T-cell (primary cell): ENCODE data around the gene APOC3. TPM values are rescaled to one million over a fixed set of nuclear protein-coding genes. Genes with fewer than 3 reads are reported as not detected.

Experiments used
- ATAC-seq, 4 experiments: fragments of 200-7000 bp in 3 of 4; fragments of 150-1000 bp in 1 of 4; cut with Tn5 transposase; replicated peaks in 1 of 4; 1 replicate in 3 of 4; 2 replicates in 1 of 4; pipeline ENCODE4 v1.10.0; 2021; ENCODE audit warnings: moderate library complexity in 3 of 4, mild to moderate bottlenecking in 2 of 4, moderate number of reproducible peaks in 1 of 4
- CTCF ChIA-PET, 2 donors: fragments of 300-600 bp; sonication (Branson Sonifier 250); formaldehyde crosslinking; loops; one replicate each; lab custom pipeline; 2022; ENCODE audit warnings: antibody characterized with exemption in 2 of 2; lab: Charles Lee
- POLR2A ChIA-PET, 2 donors: fragments of 300-600 bp; sonication (Branson Sonifier 250); formaldehyde crosslinking; loops; one replicate each; lab custom pipeline; 2022; ENCODE audit warnings: antibody characterized with exemption in 2 of 2; lab: Charles Lee
- DNase-seq, 35 experiments: peaks; one replicate each; pipeline versions ENCODE4 v3.0.0 to v3.0.0-alpha.2; 2013 to 2023
- H3K27ac ChIP-seq: one replicate; pipeline ENCODE4 v1.5.1; 2013; ENCODE audit warnings: low read length
- H3K27me3 ChIP-seq, 2 experiments: replicated peaks in 1 of 2; 1 replicate in 1 of 2; 2 replicates in 1 of 2; pipeline versions ENCODE4 v1.6.1 to v1.7.0; 2013; ENCODE audit warnings: low read length in 1 of 2, mixed read lengths in 1 of 2; ENCODE audit not compliant: control insufficient read depth in 2 of 2, insufficient read depth in 2 of 2; ENCODE audit errors: extremely low read depth in 1 of 2
- H3K36me3 ChIP-seq, 2 donors: 1 replicate in 1 of 2; 2 replicates in 1 of 2; pipeline versions ENCODE4 v1.6.1 to v1.7.0; 2013; ENCODE audit warnings: low read length in 1 of 2; ENCODE audit not compliant: control insufficient read depth in 2 of 2, insufficient read depth in 1 of 2; ENCODE audit errors: extremely low read depth in 1 of 2
- H3K4me1 ChIP-seq, 2 experiments: 1 replicate in 1 of 2; 2 replicates in 1 of 2; pipeline versions ENCODE4 v1.6.1 to v1.7.0; 2013; ENCODE audit warnings: low read length in 2 of 2, mixed read lengths in 1 of 2; ENCODE audit not compliant: insufficient read depth in 2 of 2, control insufficient read depth in 1 of 2; ENCODE audit errors: extremely low read depth in 1 of 2
- H3K4me3 ChIP-seq, 2 donors: 1 replicate in 1 of 2; 2 replicates in 1 of 2; pipeline versions ENCODE4 v1.5.1 to v1.7.0; 2013; ENCODE audit warnings: mild to moderate bottlenecking in 2 of 2, low read length in 1 of 2, moderate library complexity in 1 of 2; ENCODE audit not compliant: control insufficient read depth in 1 of 2; ENCODE audit errors: extremely low read depth in 1 of 2
- H3K9me3 ChIP-seq: 2 replicates; pipeline ENCODE4 v1.7.0; 2013
- H3K27ac Mint-ChIP-seq, 2 donors: one replicate each; pipeline ENCODE4 v1.8.0; 2020 to 2021; ENCODE audit warnings: mild to moderate bottlenecking in 2 of 2, mixed read lengths in 2 of 2
- H3K27me3 Mint-ChIP-seq, 2 donors: one replicate each; pipeline ENCODE4 v1.8.0; 2021 to 2022; ENCODE audit warnings: mixed read lengths in 2 of 2
- H3K36me3 Mint-ChIP-seq: one replicate; pipeline ENCODE4 v1.8.0; 2021; ENCODE audit warnings: mixed read lengths
- H3K4me1 Mint-ChIP-seq, 3 donors: one replicate each; pipeline ENCODE4 v1.8.0; 2020 to 2022; ENCODE audit warnings: mixed read lengths in 3 of 3, mild to moderate bottlenecking in 1 of 3
- H3K4me3 Mint-ChIP-seq, 3 donors: one replicate each; pipeline ENCODE4 v1.8.0; 2020 to 2022; ENCODE audit warnings: mild to moderate bottlenecking in 3 of 3, mixed read lengths in 3 of 3, moderate library complexity in 3 of 3
- H3K9me3 Mint-ChIP-seq, 3 donors: one replicate each; pipeline ENCODE4 v1.8.0; 2020 to 2022; ENCODE audit warnings: mixed read lengths in 3 of 3
- WGBS: methylation state at CpG from one replicate; pipeline ENCODE4 v1.1.5; 2013; ENCODE audit warnings: missing lambda C conversion rate; ENCODE audit not compliant: insufficient coverage; 5-methylcytosine and 5-hydroxymethylcytosine counted together
- total RNA-seq, 35 experiments: library from RNA in 6 of 35; stranded (reverse) in 6 of 35; fragments of 120-200 nt in 1 of 35; gene quantifications; one replicate each; pipeline versions ENCODE4 v1.2.1 to v1.2.4 and lab custom pipeline; 2013 to 2026

Gene APOC3
- total RNA-seq, 5 donors from 2014 or later (not counting 1 experiment from before 2014, with no cell fraction given): 3.3 to 4.1 (median 3.7) TPM; not detected in 2

DNA sequence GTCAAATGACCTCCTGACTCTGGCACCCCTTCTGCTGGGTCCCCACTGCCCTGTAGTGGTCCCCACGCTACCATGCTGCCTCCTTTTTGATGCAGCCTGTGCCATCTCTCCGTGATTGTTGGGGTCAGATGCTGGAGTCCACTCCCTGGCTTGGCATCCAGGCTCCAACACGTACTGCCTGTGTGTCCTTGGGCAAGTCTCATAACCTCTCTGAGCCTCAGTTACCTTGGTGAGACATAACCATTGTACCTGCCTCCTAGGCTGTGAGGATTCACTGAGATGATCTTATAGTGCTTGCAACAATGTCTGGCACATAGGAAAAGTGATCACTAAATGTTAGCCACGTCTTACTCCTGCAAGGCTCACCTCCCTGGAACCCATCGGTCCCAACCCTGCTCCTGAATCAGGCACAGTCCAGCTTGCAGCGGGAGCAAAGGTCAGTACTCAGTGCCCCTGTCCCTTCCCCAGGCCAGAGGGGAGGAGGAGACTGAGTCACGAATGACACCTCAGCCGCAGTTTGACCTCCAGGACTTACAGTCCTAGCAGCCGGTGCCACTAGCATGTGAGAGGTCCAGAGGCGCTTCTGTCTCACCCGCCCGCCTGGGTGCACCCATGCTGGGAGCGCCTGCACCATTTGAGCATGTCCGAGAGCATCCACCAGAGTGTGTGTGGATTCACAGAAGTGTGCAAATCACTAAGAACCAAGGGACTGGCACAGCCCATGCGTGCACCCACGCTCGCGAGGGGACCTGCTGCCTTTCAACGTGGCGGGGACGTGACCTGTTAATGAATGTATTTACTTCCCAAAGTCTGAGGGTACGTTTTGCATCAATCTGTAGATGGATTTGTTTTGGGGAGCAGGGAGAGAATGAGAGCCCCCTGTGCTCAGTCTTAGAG, 3.6 kb upstream of the APOC3 start:
- Mint-ChIP-seq H3K36me3 (no peaks in the 10 kb centered on the region), H3K9me3 (no peaks in the 10 kb centered on the region), H3K27me3 (no peaks in the 10 kb centered on the region), H3K4me3 (no peak overlapping the region), H3K4me1 (no peaks in the 10 kb centered on the region), H3K27ac (no peak overlapping the region)
- Histone ChIP-seq H3K36me3 (no peaks in the 10 kb centered on the region), H3K9me3 (no peaks in the 10 kb centered on the region), H3K4me1 (no peaks in the 10 kb centered on the region), H3K27ac (no peak overlapping the region), H3K4me3 (no peak overlapping the region), H3K27me3 (peaks cover 0 to 11% of the 10 kb centered on the region in 2 experiments)
- POLR2A ChIA-PET: interaction anchor here in 1 of 2 donors (0.6 kb wide), 1 partner anchor 18 kb away, joined by 4 read pairs; no protein-coding TSS in a partner anchor
- CTCF ChIA-PET: interaction anchor here in 1 of 2 donors (0.5 kb wide), 1 partner anchor 61 kb away, joined by 3 read pairs; no protein-coding TSS in a partner anchor
- WGBS: 88% methylated on average over 16 of the region's 22 CpGs
- DNase-seq: no peak
- no peak for ATAC-seq

DNA sequence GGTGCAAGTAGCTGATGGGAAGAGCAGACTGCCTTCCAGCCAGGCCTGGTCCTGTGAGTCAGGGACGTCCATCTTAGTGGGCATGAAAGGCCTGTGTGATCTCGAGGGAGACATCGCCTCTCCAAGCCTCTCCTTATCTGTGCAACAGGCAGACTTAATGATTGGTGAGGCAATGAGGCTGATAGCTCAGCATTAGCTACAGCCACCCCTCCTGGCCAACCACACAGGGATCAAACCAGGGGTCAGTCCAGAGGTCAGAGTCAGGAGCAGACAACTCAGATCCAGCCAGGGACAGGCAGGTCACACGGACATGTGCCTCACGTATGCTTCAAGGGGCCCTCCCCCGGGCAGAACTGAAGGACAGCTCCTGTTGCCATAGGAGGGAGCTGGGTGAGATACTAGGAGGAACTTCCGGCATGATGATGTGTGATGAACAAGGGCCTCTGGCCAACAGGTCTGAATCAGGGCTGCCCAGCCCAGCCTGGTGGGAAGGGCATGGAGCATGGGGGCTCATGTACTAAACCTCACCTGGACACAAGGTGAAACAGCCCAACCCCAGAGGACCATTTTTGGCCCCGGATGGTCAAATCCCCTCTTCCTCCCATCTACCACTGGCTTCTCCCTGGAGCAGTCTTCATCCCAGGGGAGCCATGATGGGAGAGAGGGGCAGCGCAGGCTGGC, 2.8 kb upstream of the APOC3 start:
- Histone ChIP-seq H3K36me3 (no peaks in the 10 kb centered on the region), H3K4me1 (no peaks in the 10 kb centered on the region), H3K9me3 (no peaks in the 10 kb centered on the region), H3K4me3 (no peak overlapping the region), H3K27ac (no peak overlapping the region), H3K27me3 (peaks cover 0 to 11% of the 10 kb centered on the region in 2 experiments)
- Mint-ChIP-seq H3K27me3 (no peaks in the 10 kb centered on the region), H3K4me3 (no peak overlapping the region), H3K27ac (no peak overlapping the region), H3K36me3 (no peaks in the 10 kb centered on the region), H3K9me3 (no peaks in the 10 kb centered on the region), H3K4me1 (no peaks in the 10 kb centered on the region)
- DNase-seq: no peak
- WGBS: 68% methylated on average over 4 of the region's 9 CpGs
- ChIA-PET CTCF (no interaction called here), POLR2A (interaction anchor here in 1 of 2 donors (0.6 kb wide), 1 partner anchor 19 kb away, joined by 4 read pairs; no protein-coding TSS in a partner anchor)
- ATAC-seq: no peak

DNA sequence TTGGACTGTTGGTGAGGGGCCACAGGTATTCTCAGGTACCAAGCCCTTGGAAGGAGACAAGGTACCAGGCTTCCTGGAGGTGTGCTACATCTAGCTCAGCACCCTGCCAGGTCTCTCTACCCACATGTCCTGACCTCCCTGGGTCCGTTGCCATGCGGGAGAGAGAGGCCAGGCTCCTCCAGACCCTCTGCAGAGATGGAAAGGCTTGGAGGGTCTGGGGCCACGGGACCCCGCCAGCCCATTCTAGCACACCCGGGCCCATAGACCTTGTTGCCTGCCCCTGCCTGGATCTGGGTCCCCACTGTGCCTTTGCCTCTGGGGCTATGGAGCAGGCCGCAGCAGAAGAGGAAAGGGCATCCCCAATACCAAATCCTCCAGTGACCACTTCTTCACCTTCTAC, 2.2 kb upstream of the APOC3 start:
- Mint-ChIP-seq H3K9me3 (no peaks in the 10 kb centered on the region), H3K4me3 (no peak overlapping the region), H3K27ac (no peak overlapping the region), H3K27me3 (no peaks in the 10 kb centered on the region), H3K36me3 (no peaks in the 10 kb centered on the region), H3K4me1 (no peaks in the 10 kb centered on the region)
- POLR2A ChIA-PET: no interaction called here
- Histone ChIP-seq H3K27me3 (peaks cover 0 to 11% of the 10 kb centered on the region in 2 experiments), H3K9me3 (no peaks in the 10 kb centered on the region), H3K36me3 (no peaks in the 10 kb centered on the region), H3K27ac (no peak overlapping the region), H3K4me3 (no peak overlapping the region), H3K4me1 (peaks cover 0 to 2% of the 10 kb centered on the region in 2 experiments)
- DNase-seq: no peak
- no peak for ATAC-seq
- CTCF ChIA-PET: no interaction called here
- 73% methylated on average over 5 of the region's 6 CpGs for WGBS

DNA sequence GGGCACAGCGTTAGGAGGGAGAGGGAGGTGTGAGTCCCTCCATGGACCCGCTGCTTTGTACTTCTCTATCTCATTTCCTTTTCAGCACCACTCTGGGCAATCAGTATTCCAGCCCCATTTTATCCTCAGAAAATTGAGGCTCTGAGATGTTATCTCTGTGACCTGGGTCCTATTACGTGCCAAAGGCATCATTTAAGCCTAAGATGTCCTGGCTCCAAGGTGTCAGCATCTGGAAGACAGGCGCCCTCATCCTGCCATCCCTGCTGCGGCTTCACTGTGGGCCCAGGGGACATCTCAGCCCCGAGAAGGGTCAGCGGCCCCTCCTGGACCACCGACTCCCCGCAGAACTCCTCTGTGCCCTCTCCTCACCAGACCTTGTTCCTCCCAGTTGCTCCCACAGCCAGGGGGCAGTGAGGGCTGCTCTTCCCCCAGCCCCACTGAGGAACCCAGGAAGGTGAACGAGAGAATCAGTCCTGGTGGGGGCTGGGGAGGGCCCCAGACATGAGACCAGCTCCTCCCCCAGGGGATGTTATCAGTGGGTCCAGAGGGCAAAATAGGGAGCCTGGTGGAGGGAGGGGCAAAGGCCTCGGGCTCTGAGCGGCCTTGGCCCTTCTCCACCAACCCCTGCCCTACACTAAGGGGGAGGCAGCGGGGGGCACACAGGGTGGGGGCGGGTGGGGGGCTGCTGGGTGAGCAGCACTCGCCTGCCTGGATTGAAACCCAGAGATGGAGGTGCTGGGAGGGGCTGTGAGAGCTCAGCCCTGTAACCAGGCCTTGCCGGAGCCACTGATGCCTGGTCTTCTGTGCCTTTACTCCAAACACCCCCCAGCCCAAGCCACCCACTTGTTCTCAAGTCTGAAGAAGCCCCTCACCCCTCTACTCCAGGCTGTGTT, 829 bp upstream of the APOC3 start:
- Histone ChIP-seq H3K27ac (no peak overlapping the region), H3K4me1 (peaks cover 0 to 2% of the 10 kb centered on the region in 2 experiments), H3K4me3 (no peak overlapping the region), H3K36me3 (no peaks in the 10 kb centered on the region), H3K27me3 (peaks cover 0 to 11% of the 10 kb centered on the region in 2 experiments), H3K9me3 (no peaks in the 10 kb centered on the region)
- ChIA-PET CTCF (interaction anchor here in 1 of 2 donors (1.4 kb wide), 1 partner anchor 276 kb away, joined by 6 read pairs; no protein-coding TSS in a partner anchor), POLR2A (interaction anchor here (0.6 kb wide), 2 partner anchors 15 to 24 kb away, joined by 3 to 5 read pairs; no protein-coding TSS in a partner anchor)
- Mint-ChIP-seq H3K9me3 (no peaks in the 10 kb centered on the region), H3K4me3 (no peak overlapping the region), H3K36me3 (no peaks in the 10 kb centered on the region), H3K27me3 (no peaks in the 10 kb centered on the region), H3K4me1 (no peaks in the 10 kb centered on the region), H3K27ac (no peak overlapping the region)
- WGBS: 90% methylated on average over 3 of the region's 16 CpGs
- no peak for ATAC-seq
- DNase-seq: no peak

DNA sequence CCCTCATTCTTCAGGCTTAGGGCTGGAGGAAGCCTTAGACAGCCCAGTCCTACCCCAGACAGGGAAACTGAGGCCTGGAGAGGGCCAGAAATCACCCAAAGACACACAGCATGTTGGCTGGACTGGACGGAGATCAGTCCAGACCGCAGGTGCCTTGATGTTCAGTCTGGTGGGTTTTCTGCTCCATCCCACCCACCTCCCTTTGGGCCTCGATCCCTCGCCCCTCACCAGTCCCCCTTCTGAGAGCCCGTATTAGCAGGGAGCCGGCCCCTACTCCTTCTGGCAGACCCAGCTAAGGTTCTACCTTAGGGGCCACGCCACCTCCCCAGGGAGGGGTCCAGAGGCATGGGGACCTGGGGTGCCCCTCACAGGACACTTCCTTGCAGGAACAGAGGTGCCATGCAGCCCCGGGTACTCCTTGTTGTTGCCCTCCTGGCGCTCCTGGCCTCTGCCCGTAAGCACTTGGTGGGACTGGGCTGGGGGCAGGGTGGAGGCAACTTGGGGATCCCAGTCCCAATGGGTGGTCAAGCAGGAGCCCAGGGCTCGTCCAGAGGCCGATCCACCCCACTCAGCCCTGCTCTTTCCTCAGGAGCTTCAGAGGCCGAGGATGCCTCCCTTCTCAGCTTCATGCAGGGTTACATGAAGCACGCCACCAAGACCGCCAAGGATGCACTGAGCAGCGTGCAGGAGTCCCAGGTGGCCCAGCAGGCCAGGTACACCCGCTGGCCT, 641 bp downstream of the APOC3 start:
- ATAC-seq (no peak), DNase-seq (no peak)
- H3K27ac ChIP-seq: no peak overlapping the region
- H3K4me3 ChIP-seq: no peak overlapping the region
- no peaks in the 10 kb centered on the region for H3K27me3 Mint-ChIP-seq
- peaks cover 6 to 8% (median 6%) of the 10 kb centered on the region in 3 donors for H3K4me1 Mint-ChIP-seq
- no peaks in the 10 kb centered on the region for H3K36me3 ChIP-seq
- H3K27ac Mint-ChIP-seq: no peak overlapping the region
- CTCF ChIA-PET: interaction anchor here in 1 of 2 donors (1.4 kb wide), 1 partner anchor 275 kb away, joined by 6 read pairs; no protein-coding TSS in a partner anchor
- no peak overlapping the region for H3K4me3 Mint-ChIP-seq
- no peaks in the 10 kb centered on the region for H3K9me3 Mint-ChIP-seq
- peaks cover 0 to 14% of the 10 kb centered on the region in 2 experiments for H3K27me3 ChIP-seq
- peaks cover 0 to 7% of the 10 kb centered on the region in 2 experiments for H3K4me1 ChIP-seq
- no peaks in the 10 kb centered on the region for H3K36me3 Mint-ChIP-seq
- POLR2A ChIA-PET: interaction anchor here in 1 of 2 donors (0.6 kb wide), 1 partner anchor 28 kb away, joined by 3 read pairs; no protein-coding TSS in a partner anchor
- 84% methylated on average over 17 of the region's 17 CpGs for WGBS
- no peaks in the 10 kb centered on the region for H3K9me3 ChIP-seq
